Measurements from ENCODE around the gene NAA35.

GRCh38 chr9:86020731-86021130 is 79.8 kb downstream of the NAA35 start:
- no peak for TF ChIP-seq CTCF (IDR thresholded peaks at IDR 0.05)
- no peak for TF ChIP-seq EP300 (IDR thresholded peaks at IDR 0.05)

Measured in tibial nerve (tissue), 4 donors.